DOHH2 (cell line): Measurements from ENCODE around the gene EMSY.
"Not testable (repeated sequence)": the region's sequence is repeated elsewhere in the genome, so short reads cannot be mapped to it uniquely, and the experiment has no call there.

Experiments
- H3F3A ChIP-seq: fragments of 200-600 bp; sonication (generic), shearing (Covaris generic); 2 replicates; pipeline ENCODE4 v1.6.0; 2016; ENCODE audit warnings: antibody characterized with exemption, mild to moderate bottlenecking; ENCODE audit not compliant: control insufficient read depth, insufficient read depth
- H3K27ac ChIP-seq: fragments of 200-600 bp; sonication (generic); 2 replicates; pipeline ENCODE4 v1.5.1; 2014; ENCODE audit warnings: low read depth, mild to moderate bottlenecking, low read length, moderate library complexity
- H3K27me3 ChIP-seq: fragments of 200-600 bp; sonication (generic); 2 replicates; pipeline ENCODE4 v1.6.1; 2014; ENCODE audit warnings: mild to moderate bottlenecking, low read length, mixed read lengths; ENCODE audit not compliant: control insufficient read depth
- H3K36me3 ChIP-seq: fragments of 200-600 bp; sonication (generic); 2 replicates; pipeline ENCODE4 v1.6.1; 2014; ENCODE audit warnings: mild to moderate bottlenecking, low read length, moderate library complexity, mixed read lengths; ENCODE audit not compliant: control insufficient read depth
- H3K4me1 ChIP-seq: fragments of 200-600 bp; sonication (generic); 2 replicates; pipeline ENCODE4 v1.6.1; 2014; ENCODE audit warnings: mild to moderate bottlenecking, low read length, mixed read lengths; ENCODE audit not compliant: control insufficient read depth
- H3K4me2 ChIP-seq: fragments of 200-600 bp; sonication (generic); 2 replicates; pipeline ENCODE4 v1.6.0; 2014; ENCODE audit warnings: mild to moderate bottlenecking, low read length, moderate library complexity
- H3K4me3 ChIP-seq: fragments of 200-600 bp; sonication (generic); 2 replicates; pipeline ENCODE4 v1.5.1; 2014; ENCODE audit warnings: mild to moderate bottlenecking, low read length, mixed read lengths
- H3K79me2 ChIP-seq: fragments of 200-600 bp; sonication (generic); 2 replicates; pipeline ENCODE4 v1.6.1; 2014; ENCODE audit warnings: mild to moderate bottlenecking, low read length, mixed read lengths; ENCODE audit not compliant: control insufficient read depth
- H3K9me2 ChIP-seq: fragments of 200-600 bp; sonication (generic); replicated peaks from 2 replicates; pipeline ENCODE4 v1.6.1; 2014; ENCODE audit warnings: mild to moderate bottlenecking, low read length, mixed read lengths; ENCODE audit not compliant: control insufficient read depth
- H3K9me3 ChIP-seq: fragments of 200-600 bp; sonication (generic); 2 replicates; pipeline ENCODE4 v1.6.1; 2014; ENCODE audit warnings: antibody characterized with exemption, low read length, mixed read lengths; ENCODE audit not compliant: control insufficient read depth, insufficient read depth
- H4K20me1 ChIP-seq: fragments of 200-600 bp; sonication (generic); 2 replicates; pipeline ENCODE4 v1.6.0; 2014; ENCODE audit warnings: low read depth, mild to moderate bottlenecking, antibody characterized with exemption, low read length, moderate library complexity; ENCODE audit not compliant: control insufficient read depth, insufficient read depth
- EZH2phosphoT487 ChIP-seq: fragments of 200-600 bp; sonication (generic); IDR thresholded peaks from 2 replicates; pipeline ENCODE4 v1.6.1; 2017; ENCODE audit warnings: borderline replicate concordance, mild to moderate bottlenecking, antibody characterized with exemption, low read length, moderate library complexity, mixed read lengths
- TF ChIP-seq, protein P1 (sequence below): fragments of 200-600 bp; sonication (generic); IDR thresholded peaks from one replicate; pipeline ENCODE4 v1.5.1; 2014; ENCODE audit warnings: antibody characterized with exemption, mild to moderate bottlenecking, low read depth, low read length; ENCODE audit not compliant: poor library complexity, severe bottlenecking

Gene EMSY

DNA sequence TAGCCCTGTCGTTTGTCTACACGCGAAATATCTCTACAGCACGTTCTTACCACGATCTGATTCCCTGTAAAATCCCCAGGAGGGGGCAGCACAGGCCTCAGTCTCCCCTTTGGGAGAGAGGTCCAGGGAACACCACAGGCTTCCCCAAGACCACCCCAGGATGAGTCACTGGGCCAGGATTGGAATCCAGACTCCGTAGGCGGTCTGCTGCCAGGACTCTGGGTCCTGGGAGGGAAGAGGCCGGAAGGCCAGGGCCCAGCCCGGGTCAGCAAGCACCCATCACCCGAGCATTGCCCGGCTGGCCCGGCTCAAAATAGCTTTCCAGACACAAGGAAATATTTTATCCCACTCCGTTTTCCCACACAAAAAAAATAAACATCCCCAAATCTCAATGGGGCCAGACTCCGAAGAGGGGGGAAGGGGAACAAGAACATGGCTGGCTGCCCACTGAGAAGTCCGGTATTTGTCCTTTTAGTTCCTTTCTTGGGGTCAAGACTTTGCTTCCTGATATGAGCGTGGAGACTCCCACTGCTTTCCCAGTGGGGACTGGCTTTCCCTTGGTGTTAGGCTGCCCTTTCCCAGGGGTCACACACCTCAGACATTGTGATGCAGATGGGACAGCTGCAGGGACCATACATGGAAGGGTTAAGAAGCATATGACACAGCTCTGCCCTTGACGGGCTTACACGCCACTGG is 134.4 kb downstream of the EMSY start:
- H3K9me2 ChIP-seq: no peaks in the 10 kb centered on the region
- TF ChIP-seq, protein P1, sequence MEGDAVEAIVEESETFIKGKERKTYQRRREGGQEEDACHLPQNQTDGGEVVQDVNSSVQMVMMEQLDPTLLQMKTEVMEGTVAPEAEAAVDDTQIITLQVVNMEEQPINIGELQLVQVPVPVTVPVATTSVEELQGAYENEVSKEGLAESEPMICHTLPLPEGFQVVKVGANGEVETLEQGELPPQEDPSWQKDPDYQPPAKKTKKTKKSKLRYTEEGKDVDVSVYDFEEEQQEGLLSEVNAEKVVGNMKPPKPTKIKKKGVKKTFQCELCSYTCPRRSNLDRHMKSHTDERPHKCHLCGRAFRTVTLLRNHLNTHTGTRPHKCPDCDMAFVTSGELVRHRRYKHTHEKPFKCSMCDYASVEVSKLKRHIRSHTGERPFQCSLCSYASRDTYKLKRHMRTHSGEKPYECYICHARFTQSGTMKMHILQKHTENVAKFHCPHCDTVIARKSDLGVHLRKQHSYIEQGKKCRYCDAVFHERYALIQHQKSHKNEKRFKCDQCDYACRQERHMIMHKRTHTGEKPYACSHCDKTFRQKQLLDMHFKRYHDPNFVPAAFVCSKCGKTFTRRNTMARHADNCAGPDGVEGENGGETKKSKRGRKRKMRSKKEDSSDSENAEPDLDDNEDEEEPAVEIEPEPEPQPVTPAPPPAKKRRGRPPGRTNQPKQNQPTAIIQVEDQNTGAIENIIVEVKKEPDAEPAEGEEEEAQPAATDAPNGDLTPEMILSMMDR: peak; percentile 65
- TF ChIP-seq EZH2phosphoT487: no peak
- no peaks in the 10 kb centered on the region for H3K9me3 ChIP-seq
- no peaks in the 10 kb centered on the region for H3K79me2 ChIP-seq
- no peak overlapping the region for H3K4me2 ChIP-seq
- H3F3A ChIP-seq: no peaks in the 10 kb centered on the region
- H3K4me3 ChIP-seq: no peak overlapping the region
- no peaks in the 10 kb centered on the region; the same call in 1 of the 2 replicates for H3K4me1 ChIP-seq
- H3K27ac ChIP-seq: no peak overlapping the region
- H3K27me3 ChIP-seq: peaks cover 8% of the 10 kb centered on the region; the same call in 1 of the 2 replicates
- no peaks in the 10 kb centered on the region for H3K36me3 ChIP-seq
- no peaks in the 10 kb centered on the region for H4K20me1 ChIP-seq

DNA sequence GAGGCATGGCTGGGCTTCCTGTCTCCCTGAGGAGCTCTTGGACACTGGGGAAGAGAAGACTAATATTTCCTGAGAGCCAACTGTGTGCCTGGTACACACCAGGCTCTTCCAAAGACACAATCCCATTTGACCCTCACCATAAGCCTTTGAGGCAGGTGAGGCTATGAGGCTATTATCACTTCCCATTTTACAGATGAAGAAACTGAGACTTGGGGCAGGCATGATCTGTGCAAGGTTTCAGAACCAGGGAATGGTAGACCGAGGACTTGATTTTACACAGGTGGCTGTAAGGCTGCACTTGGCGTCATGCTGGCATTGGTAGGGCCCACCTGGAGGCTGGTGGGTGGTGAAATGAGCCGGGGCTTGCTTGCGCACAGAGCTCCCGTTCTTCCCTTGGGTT is 134.9 kb downstream of the EMSY start:
- Histone ChIP-seq H3K36me3 (no peaks in the 10 kb centered on the region), H3K27ac (no peak overlapping the region), H3K9me3 (no peaks in the 10 kb centered on the region), H3F3A (no peaks in the 10 kb centered on the region), H3K4me1 (no peaks in the 10 kb centered on the region; the same call in 1 of the 2 replicates), H4K20me1 (no peaks in the 10 kb centered on the region), H3K4me3 (no peak overlapping the region), H3K9me2 (no peaks in the 10 kb centered on the region), H3K4me2 (no peak overlapping the region), H3K79me2 (no peaks in the 10 kb centered on the region), H3K27me3 (peaks cover 4% of the 10 kb centered on the region; the same call in 1 of the 2 replicates)
- TF ChIP-seq EZH2phosphoT487: no peak
- TF ChIP-seq, protein P1: no peak

DNA sequence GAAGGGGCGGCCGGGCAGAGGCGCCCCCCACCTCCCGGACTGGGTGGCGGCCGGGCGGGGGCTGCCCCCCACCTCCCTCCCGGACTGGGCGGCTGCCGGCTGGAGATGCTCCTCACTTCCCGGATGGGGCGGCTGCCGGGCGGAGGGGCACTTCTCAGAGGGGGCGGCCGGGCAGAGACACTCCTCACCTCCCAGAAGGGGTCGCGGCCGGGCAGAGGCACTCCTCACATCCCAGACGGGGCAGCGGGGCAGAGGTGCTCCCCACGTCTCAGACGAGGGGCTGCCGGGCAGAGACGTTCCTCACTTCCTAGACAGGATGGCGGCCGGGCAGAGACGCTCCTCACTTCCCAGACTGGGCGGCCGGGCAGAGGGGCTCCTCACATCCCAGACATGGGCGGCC is 137.7 kb downstream of the EMSY start:
- not testable (repeated sequence) for H4K20me1 ChIP-seq, H3K36me3 ChIP-seq, H3F3A ChIP-seq

DNA sequence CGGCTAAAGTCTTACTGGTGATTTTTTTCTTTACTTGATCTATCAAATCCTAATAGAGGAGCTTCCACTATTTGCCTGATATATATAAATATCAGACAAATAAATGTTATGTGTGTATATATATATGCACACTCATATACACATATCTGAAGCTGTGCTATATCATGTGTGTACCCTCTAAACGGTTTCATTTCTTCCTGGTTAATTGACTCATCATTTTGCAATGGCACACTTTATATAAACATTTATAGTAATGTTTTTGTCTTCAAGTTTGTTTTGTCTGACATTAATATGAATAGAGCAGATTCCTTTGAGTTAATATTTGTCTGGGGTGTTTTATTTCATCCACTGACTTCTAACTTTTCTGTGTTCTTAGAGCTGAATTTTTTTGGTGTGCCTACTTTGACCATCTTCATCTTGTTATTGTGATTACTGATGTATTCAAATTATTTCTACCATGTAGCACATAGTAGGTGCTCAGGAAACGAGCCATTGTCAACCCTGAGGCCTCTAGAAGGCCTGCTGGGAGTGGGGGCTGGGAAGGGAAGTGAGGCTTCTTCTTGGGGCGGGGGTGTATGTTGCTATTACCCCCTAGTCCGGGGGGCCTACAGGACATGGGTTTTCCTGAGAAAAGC is 143.1 kb downstream of the EMSY start:
- Histone ChIP-seq H3K79me2 (no peaks in the 10 kb centered on the region), H3K4me1 (peaks cover 19% of the 10 kb centered on the region), H4K20me1 (no peaks in the 10 kb centered on the region), H3K36me3 (no peaks in the 10 kb centered on the region), H3K4me3 (peak overlapping the region; percentile 36; the same call in 1 of the 2 replicates), H3K27ac (peak overlapping the region; percentile 33), H3F3A (no peaks in the 10 kb centered on the region), H3K4me2 (peak overlapping the region; percentile 60), H3K27me3 (no peaks in the 10 kb centered on the region), H3K9me2 (no peaks in the 10 kb centered on the region), H3K9me3 (no peaks in the 10 kb centered on the region)
- TF ChIP-seq EZH2phosphoT487: no peak
- TF ChIP-seq, protein P1: no peak

More for the DNA sequence above, 137.7 kb downstream of the EMSY start:
- H3K4me3 ChIP-seq, H3K27ac ChIP-seq, H3K9me3 ChIP-seq, H3K79me2 ChIP-seq, H3K27me3 ChIP-seq, H3K4me2 ChIP-seq, H3K4me1 ChIP-seq, H3K9me2 ChIP-seq: not testable (repeated sequence)
